ENCODE results near the gene TMEM80.
"Not testable (repeated sequence)": the region's sequence is repeated elsewhere in the genome, so short reads cannot be mapped to it uniquely, and the experiment has no call there.

The TMEM80 gene

DNA sequence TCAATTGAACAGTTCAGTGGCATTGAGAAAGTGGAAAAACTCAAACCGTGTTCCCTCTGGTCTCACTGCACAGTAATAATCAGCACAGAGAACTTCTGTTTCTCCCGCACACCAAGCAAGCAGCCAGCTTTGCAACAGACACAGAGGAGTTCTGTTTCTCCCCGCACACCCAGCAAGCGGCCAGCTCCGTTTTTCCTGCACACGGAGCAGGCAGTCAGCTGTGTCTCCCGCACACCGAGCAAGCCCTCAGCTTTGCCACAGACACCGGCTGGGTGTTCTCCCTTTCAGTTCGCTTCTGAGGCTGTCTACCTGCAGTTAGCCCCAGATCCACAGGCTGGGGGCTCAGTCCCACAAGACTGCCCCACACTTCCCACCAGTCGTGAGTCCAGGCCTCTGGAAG lies 41.8 kb downstream of the TMEM80 start:
- TF ChIP-seq, protein P1, sequence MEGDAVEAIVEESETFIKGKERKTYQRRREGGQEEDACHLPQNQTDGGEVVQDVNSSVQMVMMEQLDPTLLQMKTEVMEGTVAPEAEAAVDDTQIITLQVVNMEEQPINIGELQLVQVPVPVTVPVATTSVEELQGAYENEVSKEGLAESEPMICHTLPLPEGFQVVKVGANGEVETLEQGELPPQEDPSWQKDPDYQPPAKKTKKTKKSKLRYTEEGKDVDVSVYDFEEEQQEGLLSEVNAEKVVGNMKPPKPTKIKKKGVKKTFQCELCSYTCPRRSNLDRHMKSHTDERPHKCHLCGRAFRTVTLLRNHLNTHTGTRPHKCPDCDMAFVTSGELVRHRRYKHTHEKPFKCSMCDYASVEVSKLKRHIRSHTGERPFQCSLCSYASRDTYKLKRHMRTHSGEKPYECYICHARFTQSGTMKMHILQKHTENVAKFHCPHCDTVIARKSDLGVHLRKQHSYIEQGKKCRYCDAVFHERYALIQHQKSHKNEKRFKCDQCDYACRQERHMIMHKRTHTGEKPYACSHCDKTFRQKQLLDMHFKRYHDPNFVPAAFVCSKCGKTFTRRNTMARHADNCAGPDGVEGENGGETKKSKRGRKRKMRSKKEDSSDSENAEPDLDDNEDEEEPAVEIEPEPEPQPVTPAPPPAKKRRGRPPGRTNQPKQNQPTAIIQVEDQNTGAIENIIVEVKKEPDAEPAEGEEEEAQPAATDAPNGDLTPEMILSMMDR (IDR thresholded peaks at IDR 0.05; ENCODE audit: low read depth, low read length, missing control alignments), result no peak
- DNase-seq (ENCODE audit: low read depth), result no peak
- H3K4me3 ChIP-seq (ENCODE audit: low read depth, low read length), result no peak overlapping the region

DNA sequence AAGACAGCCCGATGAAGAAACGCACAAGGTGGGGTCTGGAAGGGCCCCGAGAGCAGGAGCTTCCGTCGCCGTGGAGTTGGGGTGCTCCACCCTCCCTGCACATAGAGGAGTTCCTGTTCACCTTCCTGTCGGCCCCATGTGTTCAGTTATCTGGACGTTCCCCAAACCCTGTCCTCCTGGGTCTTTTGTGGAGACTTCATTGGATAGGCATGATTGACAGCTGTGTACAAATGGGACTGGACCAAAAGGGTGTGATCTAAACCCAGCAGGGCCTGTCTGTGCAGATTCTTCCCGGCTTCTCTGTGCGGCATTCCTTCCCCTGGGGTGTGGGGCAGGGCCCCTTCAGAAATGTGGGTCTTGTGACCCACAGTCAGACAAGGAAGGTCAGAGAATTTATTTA lies 42.3 kb downstream of the TMEM80 start:
- DNase-seq (ENCODE audit: low read depth); H3K4me3 ChIP-seq (ENCODE audit: low read depth, low read length): not testable (repeated sequence)

DNA sequence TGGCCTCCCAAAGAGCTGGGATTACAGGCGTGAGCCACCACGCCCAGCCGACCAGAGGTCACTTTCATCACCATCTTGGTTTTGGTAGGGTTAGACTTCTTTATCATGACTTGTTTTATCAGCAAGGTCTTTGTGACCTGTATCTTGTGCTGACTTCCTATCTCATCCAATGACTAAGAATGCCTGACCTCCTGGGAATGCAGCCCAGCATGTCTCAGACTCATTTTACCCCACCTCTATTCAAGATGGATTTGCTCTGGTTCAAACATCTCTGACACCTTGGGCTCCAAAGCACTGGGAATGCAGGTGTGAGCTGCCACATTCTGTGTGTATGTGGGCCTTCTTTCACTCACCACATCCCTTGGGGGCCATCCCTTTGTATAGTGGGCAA lies 46.5 kb downstream of the TMEM80 start:
- H3K4me3 ChIP-seq (ENCODE audit: low read depth, low read length), result no peak overlapping the region
- TF ChIP-seq, protein P1 (IDR thresholded peaks at IDR 0.05; ENCODE audit: low read depth, low read length, missing control alignments), result no peak
- no peak for DNase-seq (ENCODE audit: low read depth)

DNA sequence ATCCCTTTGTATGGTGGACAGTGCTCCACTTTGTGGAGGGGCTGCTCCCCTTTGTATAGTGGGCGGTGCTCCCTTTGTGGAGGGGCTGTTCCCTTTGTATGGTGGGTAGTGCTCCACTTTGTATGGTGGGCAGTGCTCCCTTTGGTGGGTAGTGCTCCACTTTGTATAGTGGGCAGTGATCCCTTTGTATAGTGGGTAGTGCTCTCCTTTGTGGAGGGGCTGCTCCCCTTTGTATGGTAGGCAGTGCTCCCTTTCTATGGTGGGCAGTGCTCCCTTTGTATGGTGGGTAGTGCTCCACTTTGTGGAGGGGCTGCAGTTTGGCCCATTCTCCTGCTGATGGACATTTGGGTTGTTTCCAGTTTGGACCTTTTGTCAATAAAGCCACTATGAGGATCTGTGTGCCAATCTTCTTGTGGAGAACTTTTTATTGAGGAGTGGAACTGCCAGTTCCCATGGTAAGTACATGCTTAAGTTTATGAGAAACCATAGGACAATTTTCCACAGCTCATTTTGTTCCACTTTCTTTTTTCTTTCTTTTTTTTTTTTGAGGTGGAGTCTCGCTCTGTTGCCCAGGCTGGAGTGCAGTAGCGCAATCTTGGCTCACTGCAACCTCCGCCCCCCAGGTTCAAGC lies 47.1 kb downstream of the TMEM80 start:
- no peak for DNase-seq (ENCODE audit: low read depth)
- H3K4me3 ChIP-seq (ENCODE audit: low read depth, low read length), result no peak overlapping the region
- TF ChIP-seq, protein P1 (IDR thresholded peaks at IDR 0.05; ENCODE audit: low read depth, low read length, missing control alignments), result no peak

DNA sequence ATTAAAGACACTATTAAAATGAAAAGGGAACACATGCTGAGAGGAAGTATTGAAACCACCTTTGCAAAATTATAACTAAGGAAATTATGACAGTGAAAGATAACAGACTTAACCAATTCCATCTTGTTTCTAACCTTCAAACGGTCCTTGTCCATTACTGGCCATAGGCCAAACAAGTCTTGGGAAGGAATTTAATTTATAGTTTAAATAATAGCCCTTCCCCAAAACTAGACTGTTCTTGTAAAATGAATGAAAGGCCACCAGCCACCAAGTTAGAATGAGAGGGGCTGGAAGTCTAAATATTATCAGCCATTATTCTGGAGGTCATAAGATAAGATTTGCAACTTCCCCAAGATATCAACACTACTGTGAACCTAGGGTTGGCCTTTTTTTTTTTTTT lies 49.8 kb downstream of the TMEM80 start:
- TF ChIP-seq, protein P1 (IDR thresholded peaks at IDR 0.05; ENCODE audit: low read depth, low read length, missing control alignments), result no peak
- no peak for DNase-seq (ENCODE audit: low read depth)
- H3K4me3 ChIP-seq (ENCODE audit: low read depth, low read length), result no peak overlapping the region

DNA sequence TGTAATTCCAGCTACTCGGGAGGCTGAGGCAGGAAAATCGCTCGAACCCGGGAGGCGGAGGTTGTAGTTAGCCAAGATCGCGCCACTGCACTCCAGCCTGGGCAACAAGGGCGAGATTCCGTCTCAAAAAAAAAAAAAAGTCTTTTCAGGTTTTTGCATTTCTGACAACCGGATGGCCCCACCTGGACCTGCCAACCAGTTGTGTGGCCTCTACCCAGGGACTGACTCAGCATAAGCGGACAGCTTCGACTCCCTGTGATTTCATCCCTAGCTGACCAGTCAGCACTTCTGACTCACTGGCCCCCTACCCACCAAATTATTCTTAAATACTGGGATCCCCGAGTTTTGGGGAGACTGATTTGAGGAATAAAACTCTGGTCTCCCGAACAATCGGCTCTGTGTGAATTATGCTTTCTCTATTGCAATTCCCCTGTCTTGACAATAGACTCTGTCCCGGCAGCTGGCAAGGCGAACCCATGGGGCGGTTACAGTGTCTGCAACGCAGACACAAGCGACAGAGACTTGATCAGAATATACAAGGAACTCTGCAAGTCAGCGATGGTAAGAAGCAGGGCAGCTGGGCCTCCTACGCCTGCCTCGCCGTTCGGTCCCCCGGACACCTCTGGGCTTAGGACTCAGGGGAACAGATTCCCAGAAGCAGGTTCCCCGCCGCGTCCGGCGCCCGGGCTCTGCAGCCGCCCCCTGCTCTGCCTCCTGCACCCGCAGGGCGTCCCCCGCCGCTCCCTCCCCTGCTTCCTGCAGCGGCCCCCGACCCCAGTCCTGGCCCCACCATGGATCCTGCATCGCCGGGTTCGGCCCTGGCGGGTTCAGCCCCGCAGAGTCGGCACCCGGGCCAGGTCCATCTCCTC lies 50.9 kb downstream of the TMEM80 start:
- DNase-seq (ENCODE audit: low read depth), result no peak
- H3K4me3 ChIP-seq (ENCODE audit: low read depth, low read length), result peak overlapping the region; percentile 89
- TF ChIP-seq, protein P1 (IDR thresholded peaks at IDR 0.05; ENCODE audit: low read depth, low read length, missing control alignments), result no peak

DNA sequence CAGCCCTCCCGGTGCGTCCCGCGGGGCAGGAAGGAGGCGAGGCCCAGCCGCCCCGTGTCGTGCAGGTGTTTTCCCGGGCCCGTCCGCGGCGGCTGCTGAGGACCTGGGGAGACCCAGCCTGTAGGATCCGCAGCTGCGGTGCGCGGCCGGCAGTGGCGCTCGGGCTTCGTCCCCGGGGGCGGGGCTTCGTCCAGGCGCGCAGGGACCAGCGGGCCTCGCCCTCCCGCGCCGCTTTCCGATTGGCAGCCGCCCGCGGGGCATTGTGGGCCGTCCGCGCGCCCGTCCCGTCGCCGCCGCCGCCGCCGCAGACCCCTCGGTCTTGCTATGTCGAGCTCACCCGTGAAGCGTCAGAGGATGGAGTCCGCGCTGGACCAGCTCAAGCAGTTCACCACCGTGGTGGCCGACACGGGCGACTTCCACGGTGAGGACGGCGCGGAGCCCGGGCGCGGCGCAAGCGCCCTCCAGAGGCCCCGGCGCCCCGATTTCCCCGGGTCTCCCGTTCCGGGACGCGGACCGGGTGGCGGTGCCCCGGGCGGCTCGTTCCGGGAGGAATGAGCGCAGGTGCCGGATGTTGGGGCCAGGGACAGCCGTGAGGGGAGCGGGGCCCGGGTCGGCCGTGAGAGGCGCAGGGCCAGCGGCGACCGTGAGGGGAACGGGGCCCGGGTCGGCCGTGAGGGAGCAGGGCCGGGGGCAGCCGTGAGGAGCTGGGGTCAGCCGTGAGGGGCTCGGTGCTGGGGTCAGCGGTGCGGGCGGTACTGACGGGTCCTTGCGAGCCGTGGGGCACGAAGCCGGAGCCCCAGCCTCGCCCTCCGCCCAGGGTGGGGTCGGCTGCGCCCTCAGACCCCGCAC lies 51.8 kb downstream of the TMEM80 start, which contains the start of gene TALDO1:
Gene TALDO1, plus strand, starts transcription at position 307 of the 849 bp plus-strand sequence. Its CDS starts 18 bp downstream, at position 325.
- TF ChIP-seq, protein P1 (IDR thresholded peaks at IDR 0.05; ENCODE audit: low read depth, low read length, missing control alignments), result peak; percentile 21
- no peak for DNase-seq (ENCODE audit: low read depth)
- H3K4me3 ChIP-seq (ENCODE audit: low read depth, low read length), result peak within 1 kb of the TSS; percentile 89
